H1 (cell line): ENCODE measurements around the gene LILRB4. TPM values are rescaled to one million over a fixed set of nuclear protein-coding genes. Genes with fewer than 3 reads are reported as not detected.

Experiments
- CTCF ChIA-PET: fragments of 300-600 bp; sonication (Branson Sonifier 250); formaldehyde crosslinking; loops from one replicate; lab custom pipeline; 2021; ENCODE audit not compliant: partially characterized antibody; lab: Charles Lee
- POLR2A ChIA-PET: fragments of 300-600 bp; sonication (Branson Sonifier 250); formaldehyde crosslinking; loops from one replicate; lab custom pipeline; 2021; ENCODE audit warnings: inconsistent platforms; ENCODE audit not compliant: partially characterized antibody; lab: Charles Lee
- DNase-seq, 2 experiments: peaks; one replicate each; pipeline versions ENCODE4 v3.0.0 to v3.0.0-alpha.2; 2010 to 2022; ENCODE audit warnings: low spot score in 2 of 2, low read depth in 1 of 2, mixed read lengths in 1 of 2
- FAIRE-seq: peaks from 2 replicates; lab custom pipeline; 2011; peaks lifted over from hg19 to GRCh38; lab: Jason Lieb, UNC
- H2AFZ ChIP-seq: 2 replicates; pipeline ENCODE4 v1.8.1; 2012; ENCODE audit warnings: low read length, inconsistent platforms
- H2AK5ac ChIP-seq: 2 replicates; pipeline ENCODE4 v1.6.1; 2013; ENCODE audit warnings: low read depth, low read length
- H2BK120ac ChIP-seq: replicated peaks from 2 replicates; pipeline ENCODE3; 2013; ENCODE audit warnings: low read depth, low read length, inconsistent platforms
- H2BK12ac ChIP-seq: 2 replicates; pipeline ENCODE4 v1.6.1; 2013; ENCODE audit warnings: low read depth, low read length
- H2BK15ac ChIP-seq: 2 replicates; pipeline ENCODE4 v1.6.1; 2013; ENCODE audit warnings: low read length
- H2BK20ac ChIP-seq: 2 replicates; pipeline ENCODE4 v1.6.1; 2013; ENCODE audit warnings: low read length
- H2BK5ac ChIP-seq: 2 replicates; pipeline ENCODE4 v1.6.1; 2013; ENCODE audit warnings: low read depth, low read length
- H3K14ac ChIP-seq: 2 replicates; pipeline ENCODE4 v1.6.1; 2013; ENCODE audit warnings: inconsistent platforms; ENCODE audit not compliant: insufficient read length
- H3K18ac ChIP-seq: 2 replicates; pipeline ENCODE4 v1.6.1; 2013; ENCODE audit warnings: low read length; ENCODE audit errors: extremely low read depth
- H3K23ac ChIP-seq: 2 replicates; pipeline ENCODE4 v1.6.1; 2013; ENCODE audit warnings: inconsistent platforms; ENCODE audit not compliant: insufficient read length
- H3K23me2 ChIP-seq: 2 replicates; pipeline ENCODE4 v1.6.1; 2013; ENCODE audit warnings: low read depth, low read length
- H3K27ac ChIP-seq: 2 replicates; pipeline ENCODE4 v1.6.1; 2011; ENCODE audit warnings: low read depth, low read length, inconsistent platforms
- H3K27me3 ChIP-seq, 4 experiments: replicated peaks in 1 of 4; 1 replicate in 1 of 4; 2 replicates in 3 of 4; pipeline versions ENCODE4 v1.6.1 to v1.8.1; 2011 to 2013; ENCODE audit warnings: low read length in 3 of 4, mild to moderate bottlenecking in 3 of 4, inconsistent platforms in 2 of 4, mixed read lengths in 2 of 4, moderate library complexity in 1 of 4; ENCODE audit not compliant: control insufficient read depth in 3 of 4, insufficient read depth in 3 of 4; ENCODE audit errors: extremely low read depth in 1 of 4
- H3K36me3 ChIP-seq, 4 experiments: 2 replicates each; pipeline versions ENCODE4 v1.6.1 to v1.8.1; 2011 to 2013; ENCODE audit warnings: mild to moderate bottlenecking in 4 of 4, low read length in 3 of 4, moderate library complexity in 2 of 4, control low read depth in 1 of 4, inconsistent platforms in 1 of 4; ENCODE audit not compliant: insufficient read depth in 4 of 4, control insufficient read depth in 2 of 4
- H3K4ac ChIP-seq: replicated peaks from 2 replicates; pipeline ENCODE3; 2013; ENCODE audit warnings: low read length, low read depth, mixed read lengths, inconsistent platforms; ENCODE audit not compliant: insufficient read length
- H3K4me1 ChIP-seq, 4 experiments: replicated peaks in 1 of 4; 1 replicate in 1 of 4; 2 replicates in 3 of 4; pipeline versions ENCODE4 v1.6.1 to v1.8.1; 2011 to 2013; ENCODE audit warnings: low read length in 3 of 4, inconsistent platforms in 2 of 4, mixed read lengths in 1 of 4; ENCODE audit not compliant: insufficient read depth in 4 of 4, control insufficient read depth in 3 of 4
- H3K4me2 ChIP-seq, 2 experiments: 2 replicates each; pipeline versions ENCODE4 v1.6.1 to v1.8.1; 2011 to 2013; ENCODE audit warnings: low read depth in 2 of 2, low read length in 2 of 2, control low read depth in 1 of 2, inconsistent platforms in 1 of 2, mild to moderate bottlenecking in 1 of 2; ENCODE audit not compliant: insufficient read depth in 1 of 2
- H3K4me3 ChIP-seq, 4 experiments: fragments of 200-600, 300-600 bp in 1 of 4; sonication (generic), shearing (Covaris generic), sonication (Bioruptor Twin) in 1 of 4; 2 replicates each; pipeline versions ENCODE4 v1.5.1 to v1.8.1; 2011 to 2016; ENCODE audit warnings: low read length in 4 of 4, low read depth in 3 of 4, control low read depth in 2 of 4, inconsistent platforms in 2 of 4, mild to moderate bottlenecking in 2 of 4, mixed read lengths in 1 of 4, moderate library complexity in 1 of 4; ENCODE audit not compliant: insufficient read depth in 2 of 4; ENCODE audit errors: extremely low read depth in 1 of 4
- H3K56ac ChIP-seq: replicated peaks from 2 replicates; pipeline ENCODE3; 2013; ENCODE audit warnings: low read depth, mild to moderate bottlenecking, mixed read lengths, low read length, inconsistent platforms; ENCODE audit not compliant: insufficient read length
- H3K79me1 ChIP-seq: 2 replicates; pipeline ENCODE4 v1.6.1; 2013; ENCODE audit warnings: low read depth, low read length, control low read depth
- H3K79me2 ChIP-seq, 2 experiments: 2 replicates each; pipeline versions ENCODE4 v1.6.1 to v1.8.1; 2012 to 2013; ENCODE audit warnings: low read length in 2 of 2, mild to moderate bottlenecking in 2 of 2, inconsistent platforms in 1 of 2; ENCODE audit not compliant: insufficient read depth in 2 of 2, control insufficient read depth in 1 of 2
- H3K9ac ChIP-seq, 4 experiments: replicated peaks in 1 of 4; 1 replicate in 1 of 4; 2 replicates in 3 of 4; pipeline versions ENCODE4 v1.6.1 to v1.8.1; 2011 to 2013; ENCODE audit warnings: low read depth in 3 of 4, low read length in 3 of 4, control low read depth in 2 of 4, mild to moderate bottlenecking in 2 of 4, moderate library complexity in 2 of 4, inconsistent platforms in 1 of 4; ENCODE audit errors: extremely low read depth in 1 of 4
- H3K9me3 ChIP-seq, 2 experiments: 2 replicates each; pipeline versions ENCODE4 v1.6.1 to v1.8.1; 2012 to 2013; ENCODE audit warnings: mild to moderate bottlenecking in 2 of 2, moderate library complexity in 2 of 2, control low read depth in 1 of 2, inconsistent platforms in 1 of 2, low read depth in 1 of 2, low read length in 1 of 2, mixed read lengths in 1 of 2; ENCODE audit not compliant: insufficient read depth in 2 of 2
- H4K20me1 ChIP-seq, 2 experiments: replicated peaks in 1 of 2; 2 replicates each; pipeline versions ENCODE3 to v1.8.1; 2011 to 2013; ENCODE audit warnings: inconsistent platforms in 2 of 2, low read length in 2 of 2, mild to moderate bottlenecking in 1 of 2; ENCODE audit not compliant: insufficient read depth in 2 of 2, control insufficient read depth in 1 of 2
- H4K5ac ChIP-seq: 2 replicates; pipeline ENCODE4 v1.6.1; 2013; ENCODE audit warnings: low read length, low read depth, mixed read lengths, inconsistent platforms; ENCODE audit not compliant: insufficient read length
- H4K8ac ChIP-seq: 2 replicates; pipeline ENCODE4 v1.8.0; 2013; ENCODE audit warnings: mild to moderate bottlenecking, moderate library complexity, low read length, inconsistent platforms; ENCODE audit not compliant: insufficient read depth; ENCODE audit errors: extremely low read depth
- H4K91ac ChIP-seq: replicated peaks from 2 replicates; pipeline ENCODE3; 2013; ENCODE audit warnings: low read length, mixed read lengths, inconsistent platforms; ENCODE audit not compliant: insufficient read length
- JUND ChIP-seq: IDR thresholded peaks from 2 replicates; pipeline ENCODE4 v1.6.1; 2011; ENCODE audit warnings: mild to moderate bottlenecking, improper control_type of control experiment, low read length
- RXRA ChIP-seq: IDR thresholded peaks from 2 replicates; pipeline ENCODE4 v1.6.1; 2011; ENCODE audit warnings: low read depth, mild to moderate bottlenecking, low read length, moderate library complexity; ENCODE audit not compliant: insufficient read depth
- SUZ12 ChIP-seq: fragments of 200-600 bp; sonication (generic); IDR thresholded peaks from 2 replicates; pipeline ENCODE4 v1.6.1; 2012; ENCODE audit warnings: mild to moderate bottlenecking, inconsistent platforms, low read length, moderate library complexity, mixed read lengths
- TCF12 ChIP-seq: IDR thresholded peaks from 2 replicates; pipeline ENCODE4 v1.6.1; 2011; ENCODE audit warnings: low read depth, mild to moderate bottlenecking, low read length
- USF2 ChIP-seq: IDR thresholded peaks from 2 replicates; pipeline ENCODE4 v1.6.1; 2011; ENCODE audit warnings: low read length, improper control_type of control experiment
- WGBS, 2 experiments: shearing (Covaris generic) in 1 of 2; methylation state at CpG; one replicate each; pipeline versions ENCODE4 v1.1.6 to v1.1.7; 2013 to 2015; ENCODE audit warnings: low lambda C conversion rate in 2 of 2, mixed read lengths in 2 of 2, inconsistent platforms in 1 of 2, low coverage in 1 of 2, missing lambda C conversion rate in 1 of 2; ENCODE audit not compliant: insufficient replicate concordance in 2 of 2, insufficient coverage in 1 of 2, insufficient read length in 1 of 2; ENCODE audit errors: extremely low coverage in 1 of 2, missing lambda C conversion rate in 1 of 2; 5-methylcytosine and 5-hydroxymethylcytosine counted together
- polyA plus RNA-seq, 7 experiments: library from polyadenylated mRNA; depleted of rRNA in 3 of 7; stranded (reverse) in 5 of 7; unstranded in 2 of 7; fragments of >200 nt in 5 of 7; fragments of 200-250 nt in 2 of 7; gene quantifications; 1 replicate in 5 of 7; 2 replicates in 1 of 7; 4 replicates in 1 of 7; pipeline versions ENCODE4 v1.2.1 to v1.2.3, GENCODE V29; 2011 to 2013; ENCODE audit warnings: missing spikeins in 2 of 7, mixed read lengths in 2 of 7
- total RNA-seq: library from RNA; stranded (reverse); fragmentation: NEBNext Ultra II Directional; extraction: Animal tissue kit (Norgen Biotek cat#: 25700); gene quantifications from 2 replicates; pipeline ENCODE4 v1.2.1, GENCODE V29; 2021
- TF ChIP-seq, protein P1 (sequence below): IDR thresholded peaks from 2 replicates; pipeline ENCODE4 v1.6.1; 2012; ENCODE audit warnings: inconsistent platforms
- TF ChIP-seq, protein P2 (sequence below), 3 experiments: IDR thresholded peaks; 1 replicate in 2 of 3; 2 replicates in 1 of 3; pipeline versions ENCODE4 v1.5.1 to v1.6.1; 2011; ENCODE audit warnings: low read length in 3 of 3, mild to moderate bottlenecking in 3 of 3, inconsistent platforms in 2 of 3, low read depth in 1 of 3, moderate library complexity in 1 of 3; ENCODE audit not compliant: insufficient read depth in 1 of 3; ENCODE audit errors: control extremely low read depth in 1 of 3

LILRB4 gene
- total and polyA plus RNA-seq, 2 of the 8 experiments (the other 6 are each of a cell fraction or from before 2014, with no cell fraction given), result not detected

GRCh38 chr19:54644056-54644455 lies 18.7 kb upstream of the LILRB4 start:
- Histone ChIP-seq H2BK20ac (no peak overlapping the region), H3K56ac (no peak overlapping the region), H3K4me1 (no peaks in the 10 kb centered on the region), H3K4me3 (no peak overlapping the region), H3K79me1 (no peaks in the 10 kb centered on the region), H3K18ac (no peak overlapping the region), H3K9ac (no peak overlapping the region), H3K27me3 (no peaks in the 10 kb centered on the region), H3K4ac (no peak overlapping the region), H3K9me3 (peaks cover 50 to 65% of the 10 kb centered on the region in 2 experiments), H3K4me2 (no peak overlapping the region), H4K20me1 (no peaks in the 10 kb centered on the region), H2BK5ac (no peak overlapping the region), H3K79me2 (no peaks in the 10 kb centered on the region), H2BK15ac (no peak overlapping the region), H2AK5ac (no peak overlapping the region), H2BK120ac (no peak overlapping the region), H3K36me3 (no peaks in the 10 kb centered on the region), H3K14ac (no peak overlapping the region), H4K91ac (no peak overlapping the region), H3K23ac (no peak overlapping the region), H4K8ac (no peak overlapping the region), H3K23me2 (no peaks in the 10 kb centered on the region; the same call in 1 of the 2 replicates), H2BK12ac (no peak overlapping the region), H2AFZ (no peak overlapping the region), H4K5ac (no peak overlapping the region), H3K27ac (no peak overlapping the region)
- TF ChIP-seq JUND (no peak), USF2 (no peak), TCF12 (no peak), RXRA (no peak), SUZ12 (no peak)
- TF ChIP-seq, protein P1, sequence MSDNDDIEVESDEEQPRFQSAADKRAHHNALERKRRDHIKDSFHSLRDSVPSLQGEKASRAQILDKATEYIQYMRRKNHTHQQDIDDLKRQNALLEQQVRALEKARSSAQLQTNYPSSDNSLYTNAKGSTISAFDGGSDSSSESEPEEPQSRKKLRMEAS, result no peak
- TF ChIP-seq, protein P2, sequence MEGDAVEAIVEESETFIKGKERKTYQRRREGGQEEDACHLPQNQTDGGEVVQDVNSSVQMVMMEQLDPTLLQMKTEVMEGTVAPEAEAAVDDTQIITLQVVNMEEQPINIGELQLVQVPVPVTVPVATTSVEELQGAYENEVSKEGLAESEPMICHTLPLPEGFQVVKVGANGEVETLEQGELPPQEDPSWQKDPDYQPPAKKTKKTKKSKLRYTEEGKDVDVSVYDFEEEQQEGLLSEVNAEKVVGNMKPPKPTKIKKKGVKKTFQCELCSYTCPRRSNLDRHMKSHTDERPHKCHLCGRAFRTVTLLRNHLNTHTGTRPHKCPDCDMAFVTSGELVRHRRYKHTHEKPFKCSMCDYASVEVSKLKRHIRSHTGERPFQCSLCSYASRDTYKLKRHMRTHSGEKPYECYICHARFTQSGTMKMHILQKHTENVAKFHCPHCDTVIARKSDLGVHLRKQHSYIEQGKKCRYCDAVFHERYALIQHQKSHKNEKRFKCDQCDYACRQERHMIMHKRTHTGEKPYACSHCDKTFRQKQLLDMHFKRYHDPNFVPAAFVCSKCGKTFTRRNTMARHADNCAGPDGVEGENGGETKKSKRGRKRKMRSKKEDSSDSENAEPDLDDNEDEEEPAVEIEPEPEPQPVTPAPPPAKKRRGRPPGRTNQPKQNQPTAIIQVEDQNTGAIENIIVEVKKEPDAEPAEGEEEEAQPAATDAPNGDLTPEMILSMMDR (IDR thresholded peaks at IDR 0.05; ENCODE audit: control extremely low read depth in 1 of 3, insufficient read depth in 1 of 3, low read depth in 1 of 3, low read length in 3 of 3), result no peak
- FAIRE-seq, result no peak
- WGBS, 2 experiments, result 60% methylated on average over 5 of the region's 5 CpGs; no CpG with 5 or more reads in 1 of the 2 experiments
- CTCF ChIA-PET, result interaction anchor here (0.7 kb wide), 1 partner anchor 503 kb away, joined by 3 read pairs; no protein-coding TSS in a partner anchor
- POLR2A ChIA-PET, result no interaction called here
- DNase-seq, result no peak
